GM21717 (cell line): Measurements from ENCODE around the gene PIGC.
"Not testable (repeated sequence)": the region's sequence is repeated elsewhere in the genome, so short reads cannot be mapped to it uniquely, and the experiment has no call there.

Experiments used
- ATAC-seq: cut with Tn5 transposase; IDR thresholded peaks from one replicate; pipeline ENCODE4 v1.9.1; 2021; ENCODE audit warnings: mild to moderate bottlenecking, moderate library complexity; ENCODE audit not compliant: unreplicated experiment

PIGC gene

DNA sequence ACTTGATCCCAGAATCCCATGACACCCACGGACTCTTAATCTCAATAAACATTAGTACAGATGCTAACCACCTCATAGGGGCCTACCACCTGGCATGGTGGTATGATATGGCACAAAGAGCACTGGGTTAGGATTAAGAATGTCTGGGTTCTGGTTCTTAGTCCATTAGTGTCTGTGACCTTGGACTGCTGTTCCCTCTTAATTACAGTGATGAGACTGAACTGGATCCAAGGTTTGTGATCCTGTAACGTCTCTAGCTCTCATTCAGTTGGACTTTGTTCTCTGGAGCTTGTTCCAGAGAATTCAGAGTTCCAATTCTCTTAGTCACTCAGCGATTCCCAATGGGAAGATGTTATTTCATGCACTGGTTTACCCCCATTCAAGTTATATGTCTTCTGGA lies 23.6 kb upstream of the PIGC start:
- no peak for ATAC-seq

DNA sequence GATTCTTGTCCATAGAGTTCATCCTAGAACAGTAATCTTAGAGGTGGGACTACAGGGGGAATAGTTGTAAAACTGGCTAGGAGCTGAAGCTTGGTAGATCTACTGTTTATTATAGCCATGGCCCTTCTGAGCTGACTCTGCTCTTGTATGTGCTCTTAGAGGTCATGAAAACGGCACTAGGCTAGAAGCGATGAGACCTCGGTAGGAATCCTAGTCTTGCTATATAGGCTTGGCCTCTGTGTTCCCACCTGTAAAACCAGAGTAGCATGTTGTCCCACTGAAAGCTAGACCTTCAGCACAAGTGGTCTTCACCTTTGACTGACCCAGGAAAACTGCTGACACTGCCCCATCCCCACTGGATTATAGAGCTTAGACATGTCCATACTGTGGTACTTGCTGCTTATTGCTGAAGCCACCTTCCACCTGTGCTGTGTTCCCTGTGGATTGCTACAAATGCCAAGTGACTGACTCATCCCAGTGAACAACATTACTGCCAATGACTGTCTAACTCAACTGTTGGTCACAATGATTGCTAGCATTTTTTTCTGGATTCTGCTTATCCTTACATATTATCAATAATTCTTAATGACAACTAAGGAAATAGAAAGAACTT lies 23.0 kb upstream of the PIGC start:
- ATAC-seq = no peak

DNA sequence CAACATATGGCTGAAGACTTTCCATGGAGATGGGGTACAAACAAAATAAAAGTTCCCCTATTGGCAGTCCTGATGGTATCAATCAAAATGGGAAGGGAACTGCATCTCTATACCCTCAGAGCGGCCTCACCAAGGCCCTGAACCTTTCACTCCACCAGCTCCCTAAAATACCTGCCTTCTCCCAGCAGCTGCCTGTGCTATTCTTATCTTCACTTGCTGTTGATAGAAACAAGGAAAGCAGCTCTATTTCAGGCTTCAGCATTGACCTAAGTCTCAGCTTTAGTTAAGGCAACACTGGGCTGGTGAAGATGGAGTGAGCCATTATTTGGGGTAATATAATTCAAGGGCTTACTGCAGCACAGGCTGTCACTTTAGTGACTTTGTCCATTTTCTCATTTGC lies 21.7 kb upstream of the PIGC start:
- ATAC-seq = no peak

DNA sequence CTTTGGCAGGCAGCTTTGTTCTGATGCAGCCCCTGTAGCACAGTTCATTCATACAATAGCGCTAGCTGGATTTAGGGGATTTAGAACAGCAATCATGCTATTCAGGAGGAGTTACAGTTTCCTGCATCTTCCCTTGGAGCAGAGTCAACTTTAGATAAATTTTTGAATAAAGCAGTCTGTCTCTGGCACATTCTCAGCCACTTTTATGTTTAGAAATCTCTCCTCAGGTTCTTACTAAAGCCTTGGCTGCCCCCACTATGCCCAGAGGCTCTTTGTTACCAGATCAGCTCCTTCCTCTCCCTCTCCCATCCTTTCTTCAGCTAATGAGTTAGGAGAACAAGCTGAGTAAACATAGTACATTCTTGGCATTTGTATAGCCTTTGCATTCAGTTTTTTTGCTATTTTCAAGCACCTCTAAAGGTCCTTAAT lies 17.0 kb upstream of the PIGC start:
- ATAC-seq = no peak

DNA sequence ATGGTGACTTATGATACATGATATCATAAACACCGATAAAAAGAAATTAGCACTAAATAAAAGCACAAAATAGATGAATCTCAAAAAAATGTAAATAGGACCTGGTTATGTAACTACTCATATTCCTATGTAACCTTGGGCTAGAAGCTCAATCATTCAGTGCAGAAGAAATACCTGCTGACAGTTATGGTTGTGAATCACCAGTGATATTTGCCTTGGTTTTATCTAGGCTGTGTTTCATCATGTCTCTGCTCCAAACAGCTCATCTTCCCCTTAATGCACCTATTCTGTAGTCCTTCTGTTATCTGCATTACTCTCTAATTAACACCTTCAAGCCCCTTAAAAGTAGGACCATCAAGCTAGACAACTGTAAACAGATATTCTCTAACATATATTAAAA lies 16.3 kb upstream of the PIGC start:
- ATAC-seq = no peak

DNA sequence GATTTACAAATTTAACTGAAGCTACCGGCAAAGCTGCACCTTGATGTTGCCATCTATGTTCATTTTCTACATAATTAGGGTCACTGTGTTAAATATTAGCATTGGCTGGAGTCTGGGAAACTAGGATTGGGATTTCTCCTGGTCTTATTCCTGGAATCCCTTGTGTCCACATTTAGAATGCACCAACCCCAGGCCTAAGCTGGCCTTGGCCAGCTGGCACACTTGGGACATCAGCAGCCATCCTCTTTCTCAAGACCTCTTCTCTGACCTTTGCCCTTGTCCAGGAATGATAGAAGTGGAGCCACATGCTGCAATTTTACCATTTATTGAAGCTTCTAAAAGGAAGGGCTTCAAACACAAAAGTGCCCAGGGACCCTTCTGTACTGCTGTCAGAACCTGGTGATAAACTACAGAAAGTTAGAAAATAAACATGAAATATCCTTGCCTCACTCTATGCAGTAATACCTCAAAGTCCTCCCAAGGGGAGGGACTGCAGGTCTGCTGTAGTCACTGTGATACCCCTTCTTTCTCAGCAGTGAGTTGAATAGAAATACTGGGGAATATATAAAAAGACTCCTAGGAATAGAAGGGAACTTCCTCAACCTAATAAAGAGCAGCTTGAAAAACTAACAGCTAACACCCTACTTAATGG lies 13.7 kb upstream of the PIGC start:
- ATAC-seq = no peak

DNA sequence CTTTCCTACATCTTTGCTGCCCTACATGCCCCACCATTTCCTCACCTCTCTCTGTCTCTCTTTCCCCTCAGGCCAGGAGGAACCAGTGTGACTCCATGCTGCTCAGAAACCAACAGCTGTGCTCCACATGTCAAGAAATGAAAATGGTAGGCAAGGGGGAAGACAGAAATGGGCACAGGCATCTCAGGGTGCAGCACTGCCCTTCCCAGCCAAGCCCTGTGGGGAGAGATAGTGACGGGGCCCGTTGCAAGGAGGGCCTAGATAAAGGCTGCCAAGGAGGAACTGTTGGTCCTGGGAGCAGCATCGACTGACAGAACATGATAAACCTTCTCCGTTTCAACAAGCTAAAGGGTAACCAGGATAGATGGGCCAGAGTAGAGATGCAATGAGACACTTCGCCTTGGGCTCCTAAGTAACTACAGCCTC lies 12.5 kb upstream of the PIGC start:
- no peak for ATAC-seq

DNA sequence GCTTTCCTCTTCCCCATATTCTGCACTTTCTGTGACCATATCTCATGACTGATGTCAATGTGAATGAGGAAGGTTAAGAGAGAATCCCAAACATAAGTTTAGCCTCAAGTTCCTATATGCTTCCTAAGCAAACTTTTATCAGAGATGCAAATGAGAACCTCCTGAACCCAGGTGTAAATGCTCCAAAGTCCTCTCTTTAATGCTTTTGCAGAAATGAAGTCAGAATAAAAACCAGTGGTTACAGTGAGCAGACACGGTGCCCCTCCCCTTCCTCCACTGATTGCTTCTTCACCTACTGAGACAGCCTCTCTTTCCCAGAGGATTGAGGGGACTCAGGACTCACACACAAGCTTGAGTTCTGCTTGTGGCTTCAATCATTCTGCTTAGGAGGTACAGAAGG lies 11.6 kb upstream of the PIGC start:
- ATAC-seq = no peak

DNA sequence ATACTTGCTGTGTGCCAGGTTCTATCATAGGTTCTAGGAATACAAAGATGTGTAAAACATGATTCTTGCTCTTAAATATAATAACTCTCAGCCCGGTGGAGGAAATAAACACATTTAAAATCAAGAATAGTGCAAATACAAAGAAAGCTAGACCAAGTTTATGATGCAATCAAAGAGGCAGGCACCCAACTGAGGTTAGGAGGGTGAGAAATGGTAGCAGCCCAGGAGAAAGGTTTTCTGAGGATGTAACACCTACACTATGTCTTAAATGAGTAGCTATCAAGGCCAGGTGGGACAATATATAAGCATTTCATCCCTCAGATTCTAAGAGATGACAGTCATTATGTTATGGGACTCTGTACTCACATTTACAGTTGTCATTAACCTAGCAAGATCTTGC lies 9.7 kb upstream of the PIGC start:
- no peak for ATAC-seq

DNA sequence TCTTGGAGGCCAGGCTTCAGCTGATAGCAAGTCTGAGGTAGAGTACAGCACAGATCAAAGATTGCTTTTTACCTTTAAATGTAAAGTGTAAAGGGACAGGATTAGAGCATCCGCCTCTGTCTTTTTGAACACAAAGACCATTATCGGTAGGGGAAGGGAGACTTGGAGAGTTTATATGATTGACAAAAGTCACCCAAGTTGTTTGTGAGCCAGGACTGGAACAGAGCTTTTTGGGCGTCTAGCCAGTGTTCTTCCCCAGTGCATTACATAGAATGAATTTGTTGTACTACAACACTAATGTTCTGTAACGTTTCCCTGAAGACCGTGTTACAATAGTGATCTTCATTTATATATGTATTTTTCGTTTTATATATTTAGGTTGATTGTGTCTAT lies 9.3 kb upstream of the PIGC start:
- ATAC-seq = no peak

DNA sequence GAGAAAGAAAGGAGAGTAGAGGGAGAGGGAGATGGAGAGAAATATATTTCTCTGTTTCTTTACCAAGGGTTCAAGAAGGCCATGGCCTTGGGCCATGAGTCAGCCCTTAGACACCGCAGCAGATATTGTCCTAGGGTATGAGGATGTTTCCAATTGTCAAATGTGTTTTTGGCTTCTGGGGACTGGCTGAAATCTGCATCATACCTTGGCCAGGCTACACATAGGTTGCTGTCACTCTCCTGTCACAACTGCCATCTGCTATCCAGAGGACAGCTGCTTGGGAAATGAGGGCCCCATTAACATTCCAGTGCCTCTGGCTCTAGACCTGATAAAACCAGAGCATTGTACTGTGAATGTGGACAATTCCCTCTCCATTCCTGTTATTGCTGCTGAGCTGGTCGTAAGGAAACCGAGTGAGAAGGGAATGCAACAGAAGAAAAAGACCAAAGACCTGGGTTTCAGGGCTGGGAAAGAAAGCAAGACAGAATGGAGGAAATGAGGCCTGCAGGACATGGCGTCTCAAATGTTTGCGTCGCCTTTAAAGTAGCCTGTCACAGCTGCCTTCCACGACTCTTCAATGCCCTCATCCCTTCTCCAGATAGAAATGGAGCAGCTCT lies 8.8 kb upstream of the PIGC start:
- ATAC-seq = no peak

DNA sequence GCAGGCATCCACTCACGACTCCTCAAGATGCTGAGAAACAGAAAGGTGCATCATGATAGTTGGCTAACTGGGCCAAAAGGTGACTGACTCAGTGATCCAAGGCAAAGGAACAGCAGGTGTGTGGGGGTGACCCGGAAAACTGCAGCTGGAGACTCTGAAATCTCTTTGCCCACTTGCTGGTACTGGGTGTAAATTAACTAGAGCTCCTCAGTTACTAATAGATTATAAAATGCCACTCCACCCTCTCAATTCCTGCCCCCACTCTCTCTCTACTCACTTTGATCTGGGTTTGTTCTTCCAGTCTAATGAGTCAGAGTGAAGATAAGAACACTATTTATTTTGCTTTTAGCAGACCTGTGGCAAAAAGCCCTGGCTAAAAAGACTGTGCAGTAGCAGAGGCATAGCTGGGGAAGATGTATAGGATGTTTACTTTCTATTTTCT lies 7.2 kb upstream of the PIGC start:
- ATAC-seq = no peak

DNA sequence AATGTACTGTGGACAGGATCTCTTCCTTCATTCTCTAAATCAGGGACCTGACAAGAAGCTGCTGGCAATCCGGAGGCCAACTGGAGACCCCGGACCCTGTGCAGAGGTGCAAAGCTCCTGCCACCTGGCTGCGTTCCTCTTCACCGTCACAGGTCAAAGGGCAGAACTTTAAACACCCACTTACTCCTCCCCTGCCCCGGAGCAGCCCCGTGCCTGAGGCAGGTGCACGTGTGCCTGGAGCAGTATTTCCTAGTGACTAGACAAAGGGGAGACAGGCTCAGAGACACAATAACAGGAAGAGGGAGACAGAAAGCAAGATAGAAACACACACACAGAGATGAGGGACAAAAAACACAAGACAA lies 6.6 kb upstream of the PIGC start:
- no peak for ATAC-seq

DNA sequence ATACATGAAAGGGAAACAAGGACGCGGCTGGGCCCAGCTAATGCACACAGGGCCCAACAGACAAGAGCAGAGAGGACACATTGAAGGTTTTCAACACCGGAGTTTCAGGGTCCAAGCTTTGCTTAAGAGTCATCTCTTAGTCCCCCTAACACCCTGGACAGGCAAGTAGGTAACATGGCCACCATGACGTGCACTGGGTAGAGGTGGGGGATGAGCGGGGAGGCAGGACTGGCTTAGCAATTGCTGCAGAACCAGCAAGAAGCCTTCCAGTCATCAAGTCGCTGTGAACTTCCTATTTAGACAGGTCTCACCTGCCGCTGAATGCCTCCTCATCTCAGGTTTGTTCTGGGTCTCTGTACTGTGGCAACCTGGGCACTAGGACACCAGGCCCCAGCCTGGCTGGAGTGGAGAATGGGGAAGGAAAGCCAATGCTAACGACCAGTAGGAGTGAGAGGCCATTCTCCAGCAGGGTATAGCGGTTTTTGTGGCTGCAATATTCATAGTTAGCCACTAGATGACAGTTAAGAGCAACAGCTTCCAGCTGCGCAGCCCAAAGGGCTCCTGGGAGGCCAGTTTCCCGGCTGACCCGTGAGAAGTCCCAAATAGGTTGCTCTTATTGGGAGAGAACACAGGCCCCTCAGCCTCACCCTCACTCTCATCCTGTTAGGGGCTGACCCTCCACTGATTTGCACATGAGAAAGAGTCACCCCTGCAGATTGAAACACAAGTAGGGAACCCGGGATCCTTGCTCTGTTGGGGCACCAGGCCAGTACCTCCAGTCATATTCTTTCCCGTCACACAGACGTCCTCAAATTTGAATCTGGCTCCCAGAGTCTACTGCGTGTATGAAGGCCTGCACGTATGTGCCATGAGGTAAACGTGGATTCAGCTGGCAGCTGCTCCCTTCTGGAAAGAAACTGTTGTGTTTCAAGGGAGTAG lies 6.0 kb upstream of the PIGC start:
- peak; percentile 82 for ATAC-seq

DNA sequence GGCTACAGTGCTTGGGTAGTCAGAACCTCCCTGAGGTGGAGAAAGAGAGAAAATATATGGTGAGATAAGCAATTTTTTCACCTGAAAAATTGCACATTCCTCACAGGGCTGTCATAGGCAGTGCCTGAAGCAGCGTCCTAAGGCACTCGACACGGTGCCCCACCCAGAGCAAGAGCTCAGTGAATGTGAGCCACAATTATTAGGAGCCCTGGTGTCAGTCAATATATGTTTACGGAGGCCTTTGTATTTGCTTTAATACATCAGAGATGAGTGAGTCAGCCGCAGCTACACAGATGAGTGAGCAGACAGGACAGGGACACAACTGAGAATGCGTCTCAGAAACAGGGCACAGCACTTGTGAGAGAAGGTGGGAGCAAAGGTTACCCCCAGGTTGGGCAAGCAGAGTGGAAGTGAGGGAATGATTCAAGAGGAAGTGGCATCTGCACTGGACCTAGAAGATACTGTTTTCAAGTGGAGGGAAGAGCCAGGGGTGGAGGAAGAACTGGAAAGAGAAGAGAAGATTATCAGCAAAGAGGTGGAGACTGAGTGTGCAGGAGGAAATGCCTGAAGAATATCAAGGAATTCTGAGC lies 5.2 kb upstream of the PIGC start:
- ATAC-seq = no peak

DNA sequence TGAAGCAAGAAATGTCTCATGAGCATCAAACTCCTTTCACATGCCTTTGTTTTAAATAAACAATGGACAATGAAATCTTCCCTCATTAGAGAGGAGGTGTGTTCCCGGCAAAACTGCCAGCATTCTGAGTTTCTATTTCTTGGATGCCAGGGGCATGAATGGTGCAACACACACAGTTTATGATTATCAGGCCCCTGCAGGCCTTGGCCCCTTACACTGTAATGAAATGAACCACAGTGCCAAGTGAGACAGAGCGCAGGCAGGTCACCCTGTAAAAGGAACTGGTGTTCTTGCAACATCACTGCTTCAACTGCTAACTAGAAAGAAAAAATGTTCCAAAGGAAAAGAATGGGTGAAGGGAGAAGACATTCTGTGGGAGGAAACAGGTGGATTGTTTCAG lies 3.8 kb upstream of the PIGC start:
- ATAC-seq = no peak

DNA sequence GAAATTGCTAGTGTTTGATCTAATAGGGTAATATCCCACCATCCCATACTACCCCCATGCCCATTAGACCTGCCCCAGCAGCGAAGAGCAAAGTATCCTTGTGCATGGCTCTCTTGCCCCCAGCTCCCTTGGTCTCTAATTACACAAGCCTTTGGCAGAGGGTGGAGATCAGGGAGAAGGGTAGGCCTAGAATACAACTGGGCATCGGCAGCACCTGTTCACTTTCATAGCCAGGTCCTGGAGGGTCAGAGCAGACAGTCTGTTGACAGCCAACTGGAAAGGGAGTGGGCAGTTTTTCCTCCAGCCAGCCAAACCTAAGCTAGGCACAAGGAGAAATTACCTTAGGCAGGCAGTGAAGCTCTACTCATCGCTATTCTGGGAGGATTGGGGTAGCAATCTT lies 2.7 kb upstream of the PIGC start:
- no peak for ATAC-seq

DNA sequence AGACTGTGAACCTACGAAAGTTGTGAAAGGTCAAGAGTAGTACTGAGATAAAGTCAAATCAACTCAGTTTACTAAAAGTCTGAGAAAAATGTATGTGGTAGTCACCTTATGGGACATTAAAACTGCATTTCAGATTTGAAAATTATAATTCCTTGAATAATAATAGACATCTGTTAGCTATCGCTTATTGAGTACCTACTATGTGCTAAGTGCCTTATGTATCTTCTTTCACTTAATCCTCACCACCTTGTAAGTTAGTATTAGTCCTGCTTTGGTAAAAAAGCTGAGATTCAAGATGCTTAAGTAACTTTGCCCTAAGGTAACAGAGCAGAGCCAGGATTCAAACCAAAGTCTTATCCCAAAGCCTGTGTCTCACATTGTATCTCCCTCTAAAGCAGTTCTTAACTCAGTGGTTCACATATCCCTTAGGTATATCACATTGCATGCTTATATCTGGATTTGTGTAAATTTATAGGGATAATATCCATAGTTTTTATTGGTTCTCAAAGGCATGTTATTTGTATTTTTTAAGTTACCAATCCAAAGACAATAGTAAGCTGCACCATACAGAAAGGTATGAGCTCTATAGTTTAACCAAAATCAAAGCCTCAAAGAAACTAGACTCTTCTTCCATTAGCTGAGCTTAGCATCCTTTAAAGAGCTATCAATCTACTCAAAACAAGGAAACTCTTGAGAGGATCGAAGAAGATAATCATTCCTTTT lies 865 bp downstream of the PIGC start:
- ATAC-seq = no peak

DNA sequence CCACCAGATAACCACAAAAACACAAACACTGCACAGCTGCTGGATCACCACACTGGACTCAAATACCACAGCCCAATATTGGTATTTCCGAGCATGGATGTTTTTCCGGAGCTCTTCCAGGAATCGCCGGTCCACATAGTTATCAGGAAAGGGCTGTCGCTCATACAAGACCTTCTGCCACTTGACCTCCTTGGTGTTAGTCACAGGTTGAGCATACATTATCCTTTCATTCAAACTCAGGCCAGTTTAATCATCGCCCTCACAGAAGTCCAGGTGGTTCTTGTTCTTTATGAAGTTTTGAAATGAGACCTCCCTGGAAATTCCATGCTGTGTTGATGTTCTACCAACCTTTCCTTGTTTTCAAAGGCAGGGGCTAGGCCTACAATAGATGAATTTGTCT lies 1.5 kb downstream of the PIGC start:
- no peak for ATAC-seq

DNA sequence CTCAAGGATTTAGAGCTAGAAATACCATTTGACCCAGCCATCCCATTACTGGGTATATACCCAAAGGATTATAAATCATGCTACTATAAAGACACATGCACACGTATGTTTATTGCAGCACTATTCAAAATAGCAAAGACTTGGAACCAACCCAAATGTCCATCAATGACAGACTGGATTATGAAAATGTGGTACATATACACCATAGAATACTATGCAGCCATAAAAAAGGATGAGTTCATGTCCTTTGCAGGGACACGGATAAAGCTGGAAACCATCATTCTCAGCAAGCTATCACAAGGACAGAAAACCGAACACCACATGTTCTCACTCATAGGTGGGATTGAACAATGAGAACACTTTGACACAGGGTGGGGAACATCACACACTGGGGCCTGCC lies 6.7 kb downstream of the PIGC start:
- ATAC-seq = not testable (repeated sequence)
